GM23248 (cell line): ENCODE measurements around the gene CBX8. TPM values are rescaled to one million over a fixed set of nuclear protein-coding genes. Genes with fewer than 3 reads are reported as not detected.

Experiments
- DNase-seq: peaks from one replicate; pipeline ENCODE4 v3.0.0-alpha.2; 2015
- H2AFZ ChIP-seq: fragments of 200-600 bp; sonication (generic); 2 replicates; pipeline ENCODE4 v1.6.1; 2016; ENCODE audit warnings: antibody characterized with exemption
- H3F3A ChIP-seq: fragments of 200-600 bp; sonication (generic); 2 replicates; pipeline ENCODE4 v1.6.1; 2016; ENCODE audit warnings: mild to moderate bottlenecking, antibody characterized with exemption, mixed run types; ENCODE audit not compliant: insufficient read depth
- H3K27ac ChIP-seq: fragments of 200-600 bp; sonication (generic); 2 replicates; pipeline ENCODE4 v1.5.1; 2016; ENCODE audit warnings: mild to moderate bottlenecking
- H3K27me3 ChIP-seq: fragments of 200-600 bp; sonication (generic); replicated peaks from 2 replicates; pipeline ENCODE4 v1.6.1; 2016; ENCODE audit warnings: mild to moderate bottlenecking; ENCODE audit not compliant: insufficient read depth
- H3K36me3 ChIP-seq: fragments of 200-600 bp; sonication (generic); 2 replicates; pipeline ENCODE4 v1.6.1; 2016; ENCODE audit warnings: low read depth, mild to moderate bottlenecking
- H3K4me1 ChIP-seq: fragments of 200-600 bp; sonication (generic); 2 replicates; pipeline ENCODE4 v1.6.1; 2016; ENCODE audit warnings: mild to moderate bottlenecking; ENCODE audit not compliant: insufficient read depth
- H3K4me2 ChIP-seq: fragments of 200-600 bp; sonication (generic); one replicate; pipeline ENCODE4 v1.6.1; 2016; ENCODE audit warnings: mild to moderate bottlenecking; ENCODE audit not compliant: unreplicated experiment
- H3K4me3 ChIP-seq: fragments of 200-600 bp; sonication (generic); 2 replicates; pipeline ENCODE4 v1.5.1; 2016; ENCODE audit warnings: mild to moderate bottlenecking
- H3K79me2 ChIP-seq: fragments of 200-600 bp; sonication (generic); 2 replicates; pipeline ENCODE4 v1.6.1; 2016; ENCODE audit warnings: mild to moderate bottlenecking; ENCODE audit not compliant: insufficient read depth
- H3K9ac ChIP-seq: fragments of 200-600 bp; sonication (generic); 2 replicates; pipeline ENCODE4 v1.6.1; 2016; ENCODE audit warnings: mild to moderate bottlenecking
- H3K9me2 ChIP-seq: fragments of 200-600 bp; sonication (generic); 2 replicates; pipeline ENCODE4 v1.6.1; 2016; ENCODE audit warnings: mixed run types, mild to moderate bottlenecking, moderate library complexity; ENCODE audit not compliant: insufficient read depth
- H3K9me3 ChIP-seq: fragments of 200-600 bp; sonication (generic); one replicate; pipeline ENCODE4 v1.6.1; 2017; ENCODE audit warnings: low read depth
- H4K20me1 ChIP-seq: fragments of 200-600 bp; sonication (generic); 2 replicates; pipeline ENCODE4 v1.6.0; 2016; ENCODE audit not compliant: insufficient read depth
- EZH2 ChIP-seq: fragments of 200-600 bp; sonication (generic); IDR thresholded peaks from 2 replicates; pipeline ENCODE4 v1.6.1; 2018; ENCODE audit warnings: antibody characterized with exemption, mild to moderate bottlenecking; ENCODE audit not compliant: insufficient read depth, poor library complexity, severe bottlenecking
- EZH2phosphoT487 ChIP-seq: fragments of 200-600 bp; sonication (generic); IDR thresholded peaks from 2 replicates; pipeline ENCODE4 v1.6.1; 2018; ENCODE audit warnings: antibody characterized with exemption, moderate library complexity, mild to moderate bottlenecking, low read depth; ENCODE audit not compliant: insufficient read depth
- WGBS, 2 experiments: methylation state at CpG; one replicate each; pipeline ENCODE4 v1.1.6; 2015 to 2017; ENCODE audit warnings: low lambda C conversion rate in 2 of 2, low coverage in 1 of 2; ENCODE audit errors: missing lambda C conversion rate in 2 of 2; 5-methylcytosine and 5-hydroxymethylcytosine counted together
- in situ Hi-C: fragments of 300-500 bp; cut with MboI; formaldehyde crosslinking; loops from 2 replicates; pipeline ENCODE4 v1.15.0; 2020
- polyA plus RNA-seq: library from polyadenylated mRNA; unstranded; fragments of >200 nt; fragmentation: Nextera tagmentation; extraction: Ambion mirVana; gene quantifications from 2 replicates; pipeline ENCODE4 v1.2.1, GENCODE V29; 2016
- total RNA-seq: library from RNA; depleted of rRNA; stranded (reverse); fragments of >200 nt; shearing (Covaris generic); gene quantifications from 2 replicates; pipeline ENCODE4 v1.2.3, GENCODE V29; 2014

The CBX8 gene
- total and polyA plus RNA-seq, 2 experiments from 2014 or later = 3.9 to 5.9 TPM

DNA sequence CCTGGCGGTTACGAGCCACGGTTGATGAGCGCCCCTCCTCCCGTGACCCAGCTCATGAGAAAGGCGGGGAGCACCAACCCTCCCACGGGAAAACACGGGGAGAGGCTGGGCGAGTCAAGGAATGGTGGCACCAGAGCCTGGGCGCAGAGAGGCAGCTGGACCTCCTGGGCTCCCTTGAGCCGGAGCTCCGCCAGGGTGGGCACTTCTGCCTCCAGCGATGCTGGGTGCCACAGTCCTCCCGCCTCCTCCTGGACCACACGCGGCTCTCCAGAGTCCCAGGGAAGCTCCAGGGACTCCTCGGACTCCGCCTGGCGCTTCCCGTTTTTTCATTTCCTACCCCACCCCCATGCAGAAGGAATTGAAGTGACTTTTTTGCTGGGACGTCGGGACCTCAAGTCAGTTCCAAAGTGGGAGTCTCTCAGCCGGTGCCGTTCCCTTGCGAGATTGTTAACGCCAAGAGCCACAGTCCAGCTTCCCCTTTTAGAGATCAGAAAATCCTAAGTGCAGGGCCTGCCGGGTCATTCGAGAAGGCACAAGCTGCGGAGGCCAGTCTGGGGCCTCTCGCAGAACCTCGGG is 6.6 kb upstream of the CBX8 start:
- in situ Hi-C loops = no loop called here
- no peak for TF ChIP-seq EZH2
- no peak for TF ChIP-seq EZH2phosphoT487
- no peaks in the 10 kb centered on the region for H3K79me2 ChIP-seq
- no peak overlapping the region for H3K4me2 ChIP-seq
- no peaks in the 10 kb centered on the region for H4K20me1 ChIP-seq
- peaks cover 97% of the 10 kb centered on the region for H3K27me3 ChIP-seq
- no peak overlapping the region for H3K9ac ChIP-seq
- no peaks in the 10 kb centered on the region for H3K9me3 ChIP-seq
- whole genome bisulfite sequencing, 2 experiments = 30 to 37% methylated on average over 29 to 31 of the region's 31 CpGs
- no peaks in the 10 kb centered on the region for H3K36me3 ChIP-seq
- no peak overlapping the region for H3K4me3 ChIP-seq
- H2AFZ ChIP-seq = no peak overlapping the region
- H3K4me1 ChIP-seq = no peaks in the 10 kb centered on the region
- H3F3A ChIP-seq = 0 out of 2 replicates have a peak, but pooled peaks cover 3% of the 10 kb centered on the region
- H3K27ac ChIP-seq = no peak overlapping the region
- no peak for DNase-seq
- H3K9me2 ChIP-seq = no peaks in the 10 kb centered on the region

- Histone ChIP-seq H3F3A (0 out of 2 replicates have a peak, but pooled peaks cover 4% of the 10 kb centered on the region), H3K9ac (no peak overlapping the region), H3K9me3 (no peaks in the 10 kb centered on the region), H3K9me2 (no peaks in the 10 kb centered on the region), H2AFZ (no peak overlapping the region), H3K27ac (no peak overlapping the region), H3K4me1 (no peaks in the 10 kb centered on the region), H4K20me1 (no peaks in the 10 kb centered on the region), H3K4me2 (no peak overlapping the region), H3K36me3 (no peaks in the 10 kb centered on the region), H3K27me3 (peaks cover 97% of the 10 kb centered on the region), H3K4me3 (no peak overlapping the region), H3K79me2 (no peaks in the 10 kb centered on the region)
- 17 to 25% methylated on average over 33 to 47 of the region's 57 CpGs for WGBS, 2 experiments
- in situ Hi-C loops = no loop called here
- TF ChIP-seq EZH2phosphoT487 (no peak), EZH2 (no peak)
- DNase-seq = no peak
Observed at GRCh38 chr17:79802736-79803420, 6.0 kb upstream of the CBX8 start.

DNA sequence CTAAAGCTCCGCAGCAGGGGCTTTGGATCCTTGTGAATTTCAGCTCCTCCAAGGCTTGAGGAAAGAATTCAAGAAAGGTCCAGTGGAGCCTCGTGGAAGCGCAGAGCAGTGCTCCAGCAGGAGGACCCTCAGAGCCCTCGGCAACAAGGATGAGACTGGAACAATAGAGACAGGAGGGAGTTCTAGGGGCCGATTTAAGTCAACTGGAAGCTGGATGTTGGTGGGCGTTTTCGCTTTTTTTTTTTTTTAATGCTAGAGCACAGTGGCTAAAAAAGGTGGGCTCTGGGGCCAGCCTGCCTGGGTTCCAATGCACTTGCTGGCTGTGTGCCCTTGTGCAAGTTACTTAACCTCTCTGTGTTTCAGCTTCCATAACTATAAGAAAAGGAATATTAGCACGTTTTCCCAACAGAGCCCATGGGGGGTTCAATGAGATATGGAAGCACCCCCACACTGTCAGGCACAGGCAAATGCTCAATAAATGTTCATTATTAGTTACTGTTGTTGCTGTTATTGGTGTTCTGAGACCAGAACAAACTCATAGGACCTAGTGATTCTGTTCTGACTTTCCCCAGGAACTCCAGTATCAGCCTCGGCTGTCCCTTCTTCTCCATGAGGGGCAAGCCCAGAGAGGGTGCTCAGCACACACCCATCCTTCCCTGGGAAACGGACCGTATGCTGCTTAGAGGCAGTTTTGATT is 5.3 kb upstream of the CBX8 start:
- 22% methylated on average over 11 of the region's 11 CpGs for whole genome bisulfite sequencing, 2 experiments
- Histone ChIP-seq H4K20me1 (no peaks in the 10 kb centered on the region), H3K4me2 (no peak overlapping the region), H3K9ac (no peak overlapping the region), H3K27me3 (peaks cover 92% of the 10 kb centered on the region), H3K9me2 (no peaks in the 10 kb centered on the region), H3K27ac (no peak overlapping the region), H3K4me3 (no peak overlapping the region), H3K4me1 (no peaks in the 10 kb centered on the region), H3K36me3 (no peaks in the 10 kb centered on the region), H3K9me3 (no peaks in the 10 kb centered on the region), H3F3A (0 out of 2 replicates have a peak, but pooled peaks cover 4% of the 10 kb centered on the region), H3K79me2 (no peaks in the 10 kb centered on the region), H2AFZ (no peak overlapping the region)
- TF ChIP-seq EZH2phosphoT487 = 0 out of 2 replicates have a peak, but pooled peaks have one; percentile 51
- TF ChIP-seq EZH2 = peak; percentile 83
- no peak for DNase-seq
- in situ Hi-C loops = no loop called here

GRCh38 chr17:79801156-79802038 is 4.5 kb upstream of the CBX8 start:
- DNase-seq = peak; percentile 50
- H4K20me1 ChIP-seq = no peaks in the 10 kb centered on the region
- no peak for TF ChIP-seq EZH2
- TF ChIP-seq EZH2phosphoT487 = no peak
- no peak overlapping the region for H3K27ac ChIP-seq
- H3K9ac ChIP-seq = no peak overlapping the region
- H3K4me3 ChIP-seq = no peak overlapping the region
- H3K79me2 ChIP-seq = peaks cover 2% of the 10 kb centered on the region; the same call in 1 of the 2 replicates
- 0 out of 2 replicates have a peak, but pooled peaks cover 4% of the 10 kb centered on the region for H3F3A ChIP-seq
- no peaks in the 10 kb centered on the region for H3K9me2 ChIP-seq
- no peak overlapping the region for H3K4me2 ChIP-seq
- H3K4me1 ChIP-seq = 0 out of 2 replicates have a peak, but pooled peaks cover under 1% of the 10 kb centered on the region
- H3K27me3 ChIP-seq = peaks cover 84% of the 10 kb centered on the region
- no peaks in the 10 kb centered on the region for H3K36me3 ChIP-seq
- 6 to 7% methylated on average over 44 to 48 of the region's 52 CpGs for WGBS, 2 experiments
- H3K9me3 ChIP-seq = no peaks in the 10 kb centered on the region
- in situ Hi-C loops = no loop called here
- H2AFZ ChIP-seq = no peak overlapping the region
